AG04449 (cell line): ENCODE data around the gene GRIN2A.

Experiments
- CTCF ChIA-PET: fragments of 350-600 bp; formaldehyde crosslinking; extraction: SDS; loops from one replicate; lab custom pipeline; 2021; ENCODE audit warnings: antibody characterized with exemption; lab: Yijun Ruan, JAX
- POLR2A ChIA-PET: fragments of 400-600, 350-600 bp; formaldehyde crosslinking; extraction: SDS; loops from one replicate; lab custom pipeline; 2020; ENCODE audit warnings: antibody characterized with exemption, inconsistent platforms; lab: Yijun Ruan, JAX
- DNase-seq: peaks from one replicate; pipeline ENCODE4 v3.0.0-alpha.2; 2010; ENCODE audit warnings: low read depth, low spot score
- H3K4me3 ChIP-seq: 2 replicates; pipeline ENCODE4 v1.5.1; 2011; ENCODE audit warnings: low read depth, mild to moderate bottlenecking, control low read depth, low read length
- TF ChIP-seq, protein P1 (sequence below): IDR thresholded peaks from one replicate; pipeline ENCODE4 v1.5.1; 2011; ENCODE audit warnings: mild to moderate bottlenecking, moderate library complexity, low read length, control low read depth, inconsistent platforms; ENCODE audit not compliant: insufficient read depth; ENCODE audit errors: missing control alignments

Gene GRIN2A

GRCh38 chr16:10113248-10113647 is 69.0 kb downstream of the GRIN2A start:
- TF ChIP-seq, protein P1, sequence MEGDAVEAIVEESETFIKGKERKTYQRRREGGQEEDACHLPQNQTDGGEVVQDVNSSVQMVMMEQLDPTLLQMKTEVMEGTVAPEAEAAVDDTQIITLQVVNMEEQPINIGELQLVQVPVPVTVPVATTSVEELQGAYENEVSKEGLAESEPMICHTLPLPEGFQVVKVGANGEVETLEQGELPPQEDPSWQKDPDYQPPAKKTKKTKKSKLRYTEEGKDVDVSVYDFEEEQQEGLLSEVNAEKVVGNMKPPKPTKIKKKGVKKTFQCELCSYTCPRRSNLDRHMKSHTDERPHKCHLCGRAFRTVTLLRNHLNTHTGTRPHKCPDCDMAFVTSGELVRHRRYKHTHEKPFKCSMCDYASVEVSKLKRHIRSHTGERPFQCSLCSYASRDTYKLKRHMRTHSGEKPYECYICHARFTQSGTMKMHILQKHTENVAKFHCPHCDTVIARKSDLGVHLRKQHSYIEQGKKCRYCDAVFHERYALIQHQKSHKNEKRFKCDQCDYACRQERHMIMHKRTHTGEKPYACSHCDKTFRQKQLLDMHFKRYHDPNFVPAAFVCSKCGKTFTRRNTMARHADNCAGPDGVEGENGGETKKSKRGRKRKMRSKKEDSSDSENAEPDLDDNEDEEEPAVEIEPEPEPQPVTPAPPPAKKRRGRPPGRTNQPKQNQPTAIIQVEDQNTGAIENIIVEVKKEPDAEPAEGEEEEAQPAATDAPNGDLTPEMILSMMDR, result no peak
- H3K4me3 ChIP-seq, result no peak overlapping the region
- DNase-seq, result no peak
- CTCF ChIA-PET, result no interaction called here
- POLR2A ChIA-PET, result no interaction called here

- POLR2A ChIA-PET, result no interaction called here
- TF ChIP-seq, protein P1, result no peak
- DNase-seq, result no peak
- CTCF ChIA-PET, result no interaction called here
- H3K4me3 ChIP-seq, result no peak overlapping the region
Observed at GRCh38 chr16:10112021-10112420, 70.2 kb downstream of the GRIN2A start.

- ChIA-PET POLR2A (no interaction called here), CTCF (interaction anchor here (1.2 kb wide), 1 partner anchor 10 kb away, joined by 3 read pairs; no protein-coding TSS in a partner anchor)
- TF ChIP-seq, protein P1, result no peak
- no peak for DNase-seq
- H3K4me3 ChIP-seq, result no peak overlapping the region
Observed at GRCh38 chr16:10111156-10111761, 71.0 kb downstream of the GRIN2A start.

- POLR2A ChIA-PET, result no interaction called here
- DNase-seq, result no peak
- CTCF ChIA-PET, result interaction anchor here (1.2 kb wide), 1 partner anchor 9 kb away, joined by 3 read pairs; no protein-coding TSS in a partner anchor
- H3K4me3 ChIP-seq, result no peak overlapping the region
- TF ChIP-seq, protein P1, result no peak
Observed at GRCh38 chr16:10110552-10110951, 71.7 kb downstream of the GRIN2A start.

GRCh38 chr16:10107081-10107480 is 75.1 kb downstream of the GRIN2A start:
- POLR2A ChIA-PET, result no interaction called here
- H3K4me3 ChIP-seq, result no peak overlapping the region
- DNase-seq, result no peak
- CTCF ChIA-PET, result no interaction called here
- TF ChIP-seq, protein P1, result no peak

- ChIA-PET POLR2A (no interaction called here), CTCF (interaction anchor here (1.6 kb wide), 1 partner anchor 77 kb away, joined by 3 read pairs; no protein-coding TSS in a partner anchor)
- no peak for DNase-seq
- TF ChIP-seq, protein P1, result no peak
- no peak overlapping the region for H3K4me3 ChIP-seq
Observed at GRCh38 chr16:10103700-10104099, 78.5 kb downstream of the GRIN2A start.
